Mucosa of stomach (tissue), 1 donor: ENCODE measurements around the gene SLC37A2.
"Not testable (repeated sequence)": the region's sequence is repeated elsewhere in the genome, so short reads cannot be mapped to it uniquely, and the experiment has no call there.

Experiments used
- H3K27me3 ChIP-seq: one replicate; pipeline ENCODE4 v1.7.0; 2013; ENCODE audit warnings: mild to moderate bottlenecking, low read length; ENCODE audit not compliant: control insufficient read depth, insufficient read depth
- H3K36me3 ChIP-seq: one replicate; pipeline ENCODE4 v1.7.0; 2013; ENCODE audit warnings: low read length; ENCODE audit not compliant: control insufficient read depth, insufficient read depth
- H3K4me1 ChIP-seq: one replicate; pipeline ENCODE4 v1.7.0; 2013; ENCODE audit warnings: mild to moderate bottlenecking, low read length; ENCODE audit not compliant: control insufficient read depth, insufficient read depth
- H3K4me3 ChIP-seq: one replicate; pipeline ENCODE4 v1.7.0; 2013; ENCODE audit warnings: low read length
- H3K9ac ChIP-seq: one replicate; pipeline ENCODE4 v1.7.0; 2013; ENCODE audit warnings: mild to moderate bottlenecking, low read length, moderate library complexity
- H3K9me3 ChIP-seq: one replicate; pipeline ENCODE4 v1.7.0; 2013; ENCODE audit warnings: mild to moderate bottlenecking, low read length, moderate library complexity; ENCODE audit not compliant: control insufficient read depth
- donor health status: Pancreatic carcinoma.

Gene SLC37A2

DNA sequence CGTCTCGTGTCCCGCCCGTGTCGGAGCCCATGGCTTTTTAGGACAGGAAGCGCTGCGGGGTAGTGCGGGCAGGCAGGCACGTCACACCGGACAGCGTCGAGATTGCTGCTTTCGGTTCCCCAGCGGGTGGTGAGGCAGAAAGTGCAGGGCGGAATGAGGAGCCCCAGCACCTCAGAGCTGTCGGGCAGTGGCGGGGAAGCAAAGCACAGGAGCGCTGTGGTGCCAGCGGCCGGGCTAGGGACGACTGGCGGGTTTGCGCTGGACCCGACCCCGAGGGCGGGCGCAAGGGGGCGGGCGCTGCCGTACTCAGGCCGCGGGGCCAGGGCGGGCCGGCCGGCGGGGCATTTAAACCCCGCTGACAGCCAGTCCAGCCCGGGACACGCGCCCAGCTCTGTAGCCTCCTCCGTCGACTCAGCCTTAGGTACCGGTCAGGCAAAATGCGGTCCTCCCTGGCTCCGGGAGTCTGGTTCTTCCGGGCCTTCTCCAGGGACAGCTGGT is at the start of gene SLC37A2:
TSS of gene SLC37A2 (plus strand) at position 375 of the 498 bp plus-strand sequence. CDS start at position 438, 63 bp downstream.
- no peaks in the 10 kb centered on the region for H3K36me3 ChIP-seq
- peaks cover 4% of the 10 kb centered on the region for H3K4me1 ChIP-seq
- H3K9ac ChIP-seq: peak within 1 kb of the TSS; percentile 55
- H3K27me3 ChIP-seq: peaks cover 18% of the 10 kb centered on the region
- peak within 1 kb of the TSS; percentile 47 for H3K4me3 ChIP-seq
- H3K9me3 ChIP-seq: no peaks in the 10 kb centered on the region

DNA sequence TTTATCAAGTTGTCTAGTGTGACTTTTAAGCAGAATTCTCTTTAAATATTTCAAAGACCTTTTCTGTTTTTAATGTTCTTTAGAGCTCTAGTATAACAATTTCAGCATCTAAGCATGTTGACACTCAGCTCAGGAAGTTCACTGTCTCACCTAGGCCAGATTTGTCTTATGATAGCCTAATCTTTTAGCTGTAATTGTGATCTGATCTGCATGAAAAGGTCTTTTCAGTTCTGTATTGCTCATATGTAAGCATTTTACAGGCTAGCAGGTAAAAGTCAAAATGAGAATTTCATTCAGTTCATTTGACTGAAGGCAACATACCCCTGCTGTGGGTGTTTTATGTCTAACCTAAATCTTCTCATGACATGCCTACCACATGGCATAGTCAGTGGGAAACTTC is 46.7 kb upstream of the SLC37A2 start:
- no peak overlapping the region for H3K4me3 ChIP-seq
- no peaks in the 10 kb centered on the region for H3K9me3 ChIP-seq
- H3K27me3 ChIP-seq: no peaks in the 10 kb centered on the region
- H3K36me3 ChIP-seq: no peaks in the 10 kb centered on the region
- H3K9ac ChIP-seq: no peak overlapping the region
- no peaks in the 10 kb centered on the region for H3K4me1 ChIP-seq

GRCh38 chr11:125020342-125020741 is 42.8 kb upstream of the SLC37A2 start:
- no peaks in the 10 kb centered on the region for H3K27me3 ChIP-seq
- H3K9ac ChIP-seq: no peak overlapping the region
- H3K36me3 ChIP-seq: no peaks in the 10 kb centered on the region
- no peak overlapping the region for H3K4me3 ChIP-seq
- H3K9me3 ChIP-seq: no peaks in the 10 kb centered on the region
- H3K4me1 ChIP-seq: no peaks in the 10 kb centered on the region

- Histone ChIP-seq H3K9ac (no peak overlapping the region), H3K27me3 (no peaks in the 10 kb centered on the region), H3K4me1 (no peaks in the 10 kb centered on the region), H3K4me3 (no peak overlapping the region), H3K9me3 (no peaks in the 10 kb centered on the region), H3K36me3 (no peaks in the 10 kb centered on the region)
Measured at GRCh38 chr11:125022551-125022950, 40.6 kb upstream of the SLC37A2 start.

- Histone ChIP-seq H3K9ac (no peak overlapping the region), H3K4me3 (no peak overlapping the region), H3K27me3 (no peaks in the 10 kb centered on the region), H3K4me1 (no peaks in the 10 kb centered on the region), H3K36me3 (no peaks in the 10 kb centered on the region), H3K9me3 (no peaks in the 10 kb centered on the region)
Measured at GRCh38 chr11:125025968-125026367, 37.1 kb upstream of the SLC37A2 start.

- H3K36me3 ChIP-seq, H3K27me3 ChIP-seq, H3K4me3 ChIP-seq, H3K9ac ChIP-seq, H3K4me1 ChIP-seq, H3K9me3 ChIP-seq: not testable (repeated sequence)
Measured at GRCh38 chr11:125029431-125029830, 33.7 kb upstream of the SLC37A2 start.

GRCh38 chr11:125036933-125037332 is 26.2 kb upstream of the SLC37A2 start:
- no peak overlapping the region for H3K9ac ChIP-seq
- H3K9me3 ChIP-seq: no peaks in the 10 kb centered on the region
- no peaks in the 10 kb centered on the region for H3K27me3 ChIP-seq
- H3K4me1 ChIP-seq: no peaks in the 10 kb centered on the region
- no peaks in the 10 kb centered on the region for H3K36me3 ChIP-seq
- H3K4me3 ChIP-seq: no peak overlapping the region

DNA sequence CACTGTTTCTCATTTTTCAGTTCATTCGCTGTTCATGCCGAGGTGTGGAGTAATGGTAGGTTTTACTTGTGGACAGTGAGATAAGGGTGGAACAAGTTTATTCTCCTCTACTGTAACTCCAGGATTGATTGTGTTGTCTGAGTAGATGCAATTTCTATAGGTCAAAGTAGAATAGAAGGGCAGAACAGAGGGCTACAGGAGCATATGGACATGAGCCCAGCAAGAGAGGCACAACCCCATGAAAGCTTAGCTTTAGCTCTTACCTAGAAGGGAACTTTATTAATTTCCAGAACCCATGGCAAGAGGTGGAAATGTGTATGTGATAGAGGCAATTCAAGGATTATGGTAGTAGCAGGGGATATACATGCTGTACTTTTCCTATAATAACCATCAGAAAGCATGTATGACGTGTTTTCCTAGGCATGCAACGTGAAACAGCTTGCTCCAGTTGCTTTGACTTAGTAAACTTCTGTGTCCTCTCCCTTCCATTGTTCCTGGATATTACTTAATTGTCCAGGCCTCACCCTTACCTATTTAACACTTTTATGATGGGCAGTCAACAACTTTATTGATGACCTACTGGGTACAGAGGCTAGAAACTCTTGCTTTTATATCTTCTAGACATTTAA is 13.8 kb upstream of the SLC37A2 start:
- no peaks in the 10 kb centered on the region for H3K4me1 ChIP-seq
- H3K27me3 ChIP-seq: no peaks in the 10 kb centered on the region
- H3K9me3 ChIP-seq: no peaks in the 10 kb centered on the region
- H3K9ac ChIP-seq: no peak overlapping the region
- H3K36me3 ChIP-seq: no peaks in the 10 kb centered on the region
- no peak overlapping the region for H3K4me3 ChIP-seq

- H3K4me3 ChIP-seq: no peak overlapping the region
- no peaks in the 10 kb centered on the region for H3K36me3 ChIP-seq
- no peaks in the 10 kb centered on the region for H3K4me1 ChIP-seq
- H3K9ac ChIP-seq: no peak overlapping the region
- no peaks in the 10 kb centered on the region for H3K27me3 ChIP-seq
- no peaks in the 10 kb centered on the region for H3K9me3 ChIP-seq
Measured at GRCh38 chr11:125052047-125052446, 11.1 kb upstream of the SLC37A2 start.

GRCh38 chr11:125053167-125053566 is 9.9 kb upstream of the SLC37A2 start:
- Histone ChIP-seq H3K9me3 (no peaks in the 10 kb centered on the region), H3K36me3 (no peaks in the 10 kb centered on the region), H3K27me3 (no peaks in the 10 kb centered on the region), H3K4me1 (no peaks in the 10 kb centered on the region), H3K4me3 (no peak overlapping the region), H3K9ac (no peak overlapping the region)

DNA sequence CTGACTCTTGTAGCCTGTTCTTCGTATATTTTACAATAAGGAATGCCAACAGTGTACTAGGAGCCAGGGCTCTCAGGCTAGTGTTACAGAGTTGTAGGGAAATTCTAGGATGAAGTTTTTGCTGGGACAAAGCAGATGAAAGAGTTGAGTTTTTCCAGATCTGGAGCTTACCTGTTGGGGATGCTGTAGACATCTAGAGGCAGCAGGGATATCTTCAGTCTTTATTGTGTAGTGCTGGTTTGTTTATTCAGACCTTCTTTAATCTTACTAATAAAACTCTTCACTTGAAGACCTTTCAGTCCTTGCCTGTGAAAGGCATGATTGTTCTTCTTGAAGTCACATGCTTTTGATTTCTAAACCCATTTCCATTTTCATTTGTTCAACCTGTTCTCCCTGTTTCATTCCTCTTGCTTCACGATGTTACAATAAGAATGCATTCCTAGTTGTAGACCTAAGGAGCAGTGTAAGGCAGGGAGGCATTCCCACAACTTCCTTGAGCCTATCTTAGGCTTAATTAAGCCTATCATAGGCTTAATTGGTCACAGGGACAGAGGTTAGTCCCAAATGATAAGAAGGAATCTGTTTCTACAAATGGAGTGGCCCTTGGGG is 7.9 kb upstream of the SLC37A2 start:
- H3K9me3 ChIP-seq: no peaks in the 10 kb centered on the region
- no peaks in the 10 kb centered on the region for H3K36me3 ChIP-seq
- H3K4me3 ChIP-seq: no peak overlapping the region
- H3K4me1 ChIP-seq: no peaks in the 10 kb centered on the region
- no peak overlapping the region for H3K9ac ChIP-seq
- H3K27me3 ChIP-seq: no peaks in the 10 kb centered on the region

GRCh38 chr11:125056111-125056510 is 7.0 kb upstream of the SLC37A2 start:
- H3K9me3 ChIP-seq, H3K36me3 ChIP-seq, H3K27me3 ChIP-seq, H3K9ac ChIP-seq, H3K4me1 ChIP-seq, H3K4me3 ChIP-seq: not testable (repeated sequence)
